LoVo (cell line): ENCODE measurements around the gene PRKAG2.
"Not testable (repeated sequence)": the region's sequence is repeated elsewhere in the genome, so short reads cannot be mapped to it uniquely, and the experiment has no call there.

Experiments used
- DNase-seq: peaks from one replicate; pipeline ENCODE4 v3.0.0-alpha.2; 2016; ENCODE audit warnings: low spot score

The PRKAG2 gene

DNA sequence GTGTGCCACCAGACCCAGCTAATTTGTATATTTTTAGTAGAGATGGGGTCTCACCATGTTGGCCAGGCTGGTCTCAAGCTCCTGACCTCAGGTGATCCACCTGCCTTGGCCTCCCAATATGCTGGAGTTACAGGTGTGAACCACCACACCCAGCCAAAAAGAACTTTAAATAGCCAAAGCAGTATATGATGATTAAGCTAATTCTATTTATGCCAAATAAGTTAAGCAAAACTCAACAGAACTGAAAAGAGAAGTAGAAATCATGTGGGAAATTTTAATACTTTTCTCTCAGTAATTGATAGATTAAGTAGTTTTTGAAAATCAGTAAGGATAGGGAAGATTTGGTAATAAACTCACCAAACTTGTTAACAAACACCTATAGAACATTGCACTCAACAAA lies 332.7 kb downstream of the PRKAG2 start:
- no peak for DNase-seq

DNA sequence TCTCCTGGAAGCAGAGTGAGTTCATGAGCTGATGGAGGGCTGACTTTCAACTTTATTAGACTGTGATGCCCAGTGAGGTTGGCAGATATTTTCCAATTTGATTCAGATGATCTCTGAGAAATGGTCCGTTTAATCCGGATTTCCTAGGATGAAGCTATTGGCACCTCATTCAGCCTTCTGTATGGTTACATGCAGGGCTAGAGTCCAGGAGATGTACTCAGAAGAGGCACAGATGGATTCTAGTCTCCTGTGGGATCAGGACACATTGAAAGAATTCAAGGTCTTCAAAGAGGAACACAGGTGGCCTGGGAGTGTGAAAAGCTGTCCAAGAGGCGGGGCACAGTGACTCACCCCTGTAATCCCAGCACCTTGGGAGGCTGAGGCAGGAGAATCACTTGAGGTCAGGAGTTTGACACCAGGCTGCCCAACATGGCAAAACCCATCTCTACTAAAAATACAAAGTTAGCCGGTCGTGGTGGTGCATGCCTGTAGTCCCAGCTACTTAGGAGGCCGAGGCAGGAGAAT lies 334.2 kb downstream of the PRKAG2 start:
- DNase-seq = peak; percentile 58

GRCh38 chr7:151541709-151542499 lies 335.0 kb downstream of the PRKAG2 start:
- no peak for DNase-seq

DNA sequence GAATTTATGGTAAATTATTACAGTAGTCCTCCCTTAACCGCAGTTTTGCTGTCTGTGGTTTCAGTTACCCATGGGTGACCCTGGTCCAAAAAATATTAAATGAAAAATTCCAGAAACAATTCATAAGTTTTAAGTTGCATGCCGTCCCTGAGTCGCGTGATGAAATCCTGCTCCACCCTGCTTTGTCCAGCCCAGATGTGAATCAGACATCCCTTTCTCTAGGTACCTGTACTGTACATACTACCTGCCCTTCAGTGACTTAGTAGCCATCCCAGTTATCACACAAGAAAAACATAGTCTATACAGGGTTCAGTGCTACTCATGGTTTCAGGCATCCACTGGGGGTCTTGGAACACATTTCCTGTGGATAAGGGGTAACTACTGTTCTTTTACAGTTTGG lies 336.8 kb downstream of the PRKAG2 start:
- DNase-seq = no peak

DNA sequence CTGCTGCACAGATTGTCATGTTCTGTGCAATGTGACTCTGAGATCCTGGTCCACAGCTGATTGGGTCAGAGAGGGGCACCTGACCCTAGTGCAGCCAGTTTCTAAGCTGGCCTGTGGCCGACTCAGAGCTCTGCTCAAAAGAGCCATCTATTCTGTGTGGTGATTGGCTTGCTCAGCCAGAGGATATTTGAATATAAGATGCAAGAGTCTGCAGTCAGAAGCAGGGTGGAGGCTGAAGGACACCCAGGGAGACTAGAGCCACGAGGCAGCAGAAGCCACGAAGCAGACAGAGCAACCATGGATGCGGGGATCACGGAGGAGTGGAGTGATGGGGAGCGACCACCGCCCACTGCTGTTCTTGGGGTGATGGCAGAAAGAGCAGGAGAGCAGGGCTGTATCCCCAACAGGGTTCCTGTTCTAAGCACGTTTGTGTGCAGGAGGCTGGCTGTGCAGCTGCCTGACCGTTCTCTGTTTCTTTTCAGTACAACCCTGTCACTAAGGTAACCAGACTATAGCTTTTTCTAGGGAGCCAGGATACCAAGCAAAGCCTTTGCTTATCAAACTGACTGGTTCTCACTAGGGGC lies 337.7 kb downstream of the PRKAG2 start:
- no peak for DNase-seq

DNA sequence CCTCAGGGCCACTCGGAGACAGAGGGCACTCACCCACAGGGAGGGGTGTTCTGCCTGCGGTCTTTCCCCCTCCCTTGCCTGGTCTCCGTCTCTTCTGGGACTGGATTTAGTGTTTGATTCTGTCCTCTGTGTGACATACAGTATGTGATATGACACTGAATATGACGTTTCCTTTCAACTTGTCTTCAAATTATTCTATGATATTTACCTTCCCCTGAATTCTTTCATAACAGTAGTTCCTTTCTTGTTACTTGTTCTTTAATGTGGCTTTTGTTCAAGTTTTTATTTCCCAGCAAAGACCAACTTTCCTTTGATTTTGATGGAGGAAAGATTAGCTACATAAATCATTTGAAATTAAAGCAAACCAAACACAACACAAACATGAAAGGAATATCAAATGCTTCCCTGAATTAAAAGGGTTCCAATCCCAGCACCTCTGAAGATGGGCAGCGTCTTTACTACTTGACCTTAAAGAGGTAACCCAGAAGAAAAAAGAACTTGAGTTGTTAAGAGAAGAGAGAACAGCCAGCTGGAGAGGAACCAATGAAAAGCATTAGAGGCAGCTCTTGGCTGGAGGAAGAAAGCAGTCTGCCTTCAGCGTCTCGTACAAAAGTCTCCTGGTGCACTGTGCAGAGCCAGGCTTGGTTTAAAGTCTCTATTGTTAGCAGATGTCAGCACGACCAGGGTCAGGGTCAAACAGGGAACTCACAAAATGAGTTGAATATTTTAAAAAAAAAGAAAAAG lies 338.9 kb downstream of the PRKAG2 start:
- no peak for DNase-seq

DNA sequence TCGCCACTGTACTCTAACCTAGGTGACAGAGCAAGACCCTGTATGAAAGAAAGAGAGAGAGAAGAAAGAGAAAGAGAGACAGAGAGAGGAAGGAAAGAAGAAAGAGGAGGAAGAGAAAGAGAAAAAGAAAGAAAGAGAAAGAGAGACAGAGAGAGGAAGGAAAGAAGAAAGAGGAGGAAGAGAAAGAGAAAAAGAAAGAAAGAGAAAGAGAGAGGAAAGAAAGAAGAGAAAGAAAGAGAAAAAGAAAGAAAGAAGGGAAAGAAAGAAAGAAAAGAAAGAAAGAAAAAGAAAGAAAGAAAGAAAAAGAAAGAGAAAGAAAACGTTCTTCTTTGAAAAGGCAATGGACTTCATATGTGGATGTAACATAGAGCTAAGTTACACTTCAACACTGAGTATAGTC lies 340.7 kb downstream of the PRKAG2 start:
- not testable (repeated sequence) for DNase-seq

DNA sequence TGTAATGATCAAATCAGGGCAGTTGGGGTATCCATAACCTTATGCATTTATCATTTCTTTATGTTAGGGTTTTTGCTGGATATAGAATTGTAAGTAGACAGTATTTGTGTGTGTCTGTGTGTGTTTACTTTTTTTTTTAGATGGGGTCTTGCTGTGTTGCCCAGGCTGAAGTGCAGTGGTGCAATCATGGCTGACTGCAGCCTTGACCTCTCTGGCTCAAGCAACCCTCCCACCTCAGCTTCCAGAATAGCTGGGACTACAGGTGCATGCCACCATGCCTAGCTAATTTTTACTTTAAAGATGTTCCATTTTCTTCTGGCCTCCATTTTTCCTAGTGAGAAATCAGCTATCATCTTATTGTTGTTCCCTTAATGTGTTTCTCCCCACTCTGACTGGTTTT lies 347.1 kb downstream of the PRKAG2 start:
- DNase-seq = no peak

DNA sequence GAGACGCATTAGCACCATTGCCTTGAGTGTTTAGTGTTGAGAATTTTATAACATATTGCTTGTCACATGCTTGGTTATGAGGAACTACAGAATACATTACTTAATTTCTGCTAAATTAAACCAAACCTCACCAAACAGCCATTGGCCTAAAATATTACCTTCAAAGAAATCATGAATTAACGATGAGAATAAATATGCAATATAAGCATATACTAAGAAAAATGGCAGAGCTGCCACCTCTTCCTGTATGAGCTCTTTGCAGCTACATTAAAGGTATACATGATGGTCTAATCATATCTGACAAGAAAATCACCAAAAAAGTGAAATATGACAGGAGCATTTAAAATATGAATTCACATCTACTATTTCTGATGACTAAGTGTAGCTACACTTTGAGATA lies 352.1 kb downstream of the PRKAG2 start:
- DNase-seq = no peak

GRCh38 chr7:151524331-151524730 lies 352.6 kb downstream of the PRKAG2 start:
- DNase-seq = no peak

DNA sequence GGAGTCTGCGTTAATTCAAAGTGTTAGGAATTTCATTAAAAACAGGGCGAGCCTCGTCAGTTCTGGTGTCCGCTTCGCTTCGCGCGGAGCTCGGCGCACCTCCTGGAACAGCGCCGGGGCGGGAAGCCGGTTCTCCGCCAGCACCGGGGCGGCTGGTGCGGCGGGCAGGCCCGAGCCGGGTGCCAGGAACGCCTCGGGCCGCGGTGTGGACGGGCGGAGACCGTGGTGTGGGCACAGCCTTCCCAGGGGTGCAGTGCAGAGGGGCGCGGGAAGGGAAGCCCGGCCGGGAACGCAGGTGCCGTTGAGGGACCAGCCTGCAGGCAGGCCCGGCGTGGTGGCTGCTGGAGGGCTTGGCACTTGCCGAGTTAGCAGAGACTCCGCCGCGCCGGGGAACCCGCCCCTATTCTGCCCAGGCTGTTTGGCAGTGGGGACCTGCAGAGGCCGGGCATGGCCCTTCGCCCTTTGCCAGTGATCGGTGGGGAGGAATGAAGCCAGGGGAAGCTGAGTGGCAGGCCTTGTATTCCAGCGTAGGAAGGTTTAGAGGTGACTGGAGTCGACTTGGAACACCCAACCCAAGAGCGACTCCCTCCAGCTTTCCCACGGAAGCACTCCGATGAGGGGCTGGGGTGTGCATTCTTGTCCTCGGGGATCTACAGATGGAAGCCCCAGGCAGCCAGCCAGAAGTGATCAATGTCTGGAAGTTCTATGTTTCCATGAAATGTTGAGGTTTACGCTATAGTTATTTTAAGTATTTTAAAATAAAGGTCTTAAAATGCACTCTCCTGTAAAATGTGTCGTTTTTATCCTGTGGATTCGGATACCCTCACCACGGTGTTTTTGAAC lies 356.3 kb downstream of the PRKAG2 start:
- DNase-seq = peak; percentile 50

GRCh38 chr7:151519765-151520418 lies 357.0 kb downstream of the PRKAG2 start, which contains the start of gene RHEB:
Gene RHEB, minus strand, starts transcription at chr7:151519895. Its CDS starts 384 bp downstream, at chr7:151519511.
- DNase-seq = peak; percentile 100

- peak; percentile 29 for DNase-seq
Measured at GRCh38 chr7:151518947-151519764, 357.8 kb downstream of the PRKAG2 start.

DNA sequence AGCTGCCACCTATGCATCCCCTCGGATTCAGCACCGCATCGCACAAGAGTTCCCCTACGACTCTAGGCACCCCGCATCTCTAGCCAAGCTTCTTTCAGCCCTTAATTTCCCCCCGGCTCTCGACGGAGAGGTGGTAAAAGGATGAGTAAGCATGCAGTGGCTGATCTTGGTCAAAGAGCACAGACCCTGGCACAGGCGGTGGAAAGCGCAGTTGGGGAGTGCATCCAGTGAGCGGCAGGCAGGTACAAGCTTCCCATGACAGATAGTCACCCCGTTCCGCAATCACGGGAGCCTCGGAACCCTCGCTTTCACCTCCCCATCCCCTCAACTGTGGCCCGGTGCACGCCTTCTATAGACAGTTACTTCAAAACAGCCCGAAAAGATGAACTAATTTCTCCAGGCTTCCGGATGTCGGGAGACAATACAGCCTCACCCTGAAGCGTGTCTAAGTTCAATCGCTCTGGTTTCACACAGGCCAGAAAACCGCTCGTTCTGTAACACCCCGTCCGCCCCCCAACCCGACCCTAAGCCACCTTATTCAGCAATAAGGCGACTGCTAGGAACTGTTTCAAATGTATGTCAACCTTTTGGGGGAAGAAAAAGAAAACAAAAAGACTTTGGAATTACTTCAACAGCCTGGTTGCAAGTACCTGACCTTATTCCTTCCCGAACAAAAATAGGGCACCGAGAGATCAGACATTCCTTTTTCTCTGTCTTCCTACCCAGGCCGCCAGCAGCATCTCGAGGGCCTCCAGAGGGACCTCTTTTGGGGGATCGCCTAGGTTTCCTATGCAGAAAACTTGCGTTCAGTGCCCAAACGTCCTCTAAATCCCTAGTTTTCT lies 358.6 kb downstream of the PRKAG2 start:
- peak; percentile 71 for DNase-seq

- DNase-seq = no peak
Measured at GRCh38 chr7:151517601-151518104, 359.3 kb downstream of the PRKAG2 start.

DNA sequence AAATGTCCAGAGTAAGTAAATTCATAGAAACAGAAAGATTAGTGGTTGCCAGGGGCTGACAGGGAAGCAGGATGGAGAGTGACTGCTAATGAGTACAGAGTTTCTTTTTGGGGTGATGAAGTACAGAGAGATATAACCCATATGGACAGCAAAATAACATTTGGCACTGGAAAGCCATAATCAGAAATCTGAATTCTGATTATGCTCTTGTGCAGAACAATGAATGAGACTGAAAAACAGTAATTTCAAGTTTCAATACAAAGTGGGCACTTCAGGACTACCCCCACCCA lies 361.7 kb downstream of the PRKAG2 start:
- no peak for DNase-seq

DNA sequence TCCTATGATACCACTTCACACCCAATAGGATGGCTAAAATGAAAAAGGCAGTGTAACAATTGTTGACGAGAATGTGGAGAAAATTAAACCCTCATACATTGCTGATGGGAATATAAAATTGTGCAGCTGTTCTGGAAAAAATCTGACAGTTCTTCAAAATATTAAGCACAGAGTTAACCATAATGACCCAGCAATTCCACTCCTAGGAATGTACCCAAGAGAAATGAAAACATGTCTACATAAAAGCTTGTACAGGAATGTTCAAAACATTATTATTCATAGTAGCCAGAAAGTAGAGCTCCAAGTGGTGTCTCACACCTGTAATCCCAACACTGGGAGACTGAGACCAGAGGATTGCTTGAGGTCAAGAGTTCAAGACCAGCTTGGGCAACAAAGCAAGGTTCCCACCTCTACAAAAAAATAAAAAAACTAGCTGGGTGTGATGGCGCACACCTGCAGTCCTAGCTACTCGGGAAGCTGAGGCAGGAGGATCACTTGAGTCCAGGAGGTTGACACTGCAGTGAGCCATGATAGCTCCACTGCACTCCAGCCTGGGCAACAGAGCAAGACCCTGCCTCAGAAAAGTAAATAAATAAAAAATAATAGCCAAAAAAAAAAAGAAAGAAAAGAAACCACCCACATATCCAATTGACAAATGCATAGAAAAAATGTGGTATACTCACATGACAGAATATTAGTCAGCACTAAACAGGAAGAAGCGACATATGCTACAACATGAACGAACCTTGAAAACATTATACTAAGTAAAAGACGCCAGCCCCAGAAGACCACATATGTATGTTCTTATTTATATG lies 362.2 kb downstream of the PRKAG2 start:
- DNase-seq = no peak

GRCh38 chr7:151513133-151513532 lies 363.8 kb downstream of the PRKAG2 start:
- DNase-seq = no peak

- DNase-seq = no peak
Measured at GRCh38 chr7:151512353-151512752, 364.6 kb downstream of the PRKAG2 start.
